C4-2B (cell line): ENCODE measurements around the gene NCK1.

Experiments used
- ZFX ChIP-seq: fragments of 450-650 bp; IDR thresholded peaks from 2 replicates; pipeline ENCODE4 v1.6.1; 2017
- TF ChIP-seq, protein P1 (sequence below): fragments of 450-650 bp; conservative IDR thresholded peaks from 2 replicates; pipeline ENCODE4 v1.5.1; 2017; ENCODE audit warnings: mild to moderate bottlenecking

DNA sequence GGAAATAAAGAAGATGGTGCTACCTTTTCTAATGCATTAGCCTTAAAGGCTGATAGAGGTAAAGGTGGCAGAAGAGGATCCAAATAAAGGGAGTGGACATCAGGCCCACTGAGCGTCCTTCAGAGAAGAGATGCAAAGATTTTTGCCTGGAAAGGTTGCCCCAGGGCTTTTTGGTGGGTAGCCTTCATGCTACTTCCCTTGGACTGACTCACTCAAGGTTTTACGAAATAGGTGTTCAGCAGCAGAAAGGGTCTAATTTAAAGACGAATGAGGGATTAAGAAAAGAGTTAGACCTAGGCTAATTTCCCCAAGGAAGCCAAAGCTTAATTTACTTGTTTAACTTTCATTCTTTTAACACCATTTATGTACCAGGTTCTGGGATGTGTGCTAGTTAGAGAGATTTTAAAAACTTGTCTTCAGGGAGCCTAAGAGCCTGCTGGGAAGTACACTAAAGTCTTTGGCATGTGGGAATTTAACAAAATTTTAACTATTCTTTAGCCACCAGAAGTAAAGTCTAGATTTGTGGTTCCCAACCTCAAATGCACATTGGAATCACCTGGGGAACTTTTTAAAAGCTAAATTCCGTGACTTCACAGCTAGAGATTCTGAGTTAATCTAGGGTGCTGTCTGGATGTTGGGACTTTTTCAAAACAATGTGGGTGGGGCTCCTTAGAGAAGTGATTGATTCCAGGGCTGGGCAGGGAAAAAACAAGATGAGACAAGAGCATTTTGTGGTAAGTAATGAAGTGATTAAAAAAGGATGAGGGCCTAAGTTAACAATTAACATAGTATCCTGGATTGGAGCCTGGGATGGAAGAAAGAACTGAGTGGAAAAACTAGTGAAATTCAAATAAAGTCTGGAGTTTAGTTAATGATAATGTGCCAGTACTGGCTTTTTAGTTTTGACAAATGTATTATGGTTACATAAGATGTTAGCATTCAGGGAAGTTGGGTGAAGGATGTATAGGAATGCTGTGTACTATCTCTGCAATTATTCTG, 99.1 kb downstream of the NCK1 start:
- TF ChIP-seq, protein P1, sequence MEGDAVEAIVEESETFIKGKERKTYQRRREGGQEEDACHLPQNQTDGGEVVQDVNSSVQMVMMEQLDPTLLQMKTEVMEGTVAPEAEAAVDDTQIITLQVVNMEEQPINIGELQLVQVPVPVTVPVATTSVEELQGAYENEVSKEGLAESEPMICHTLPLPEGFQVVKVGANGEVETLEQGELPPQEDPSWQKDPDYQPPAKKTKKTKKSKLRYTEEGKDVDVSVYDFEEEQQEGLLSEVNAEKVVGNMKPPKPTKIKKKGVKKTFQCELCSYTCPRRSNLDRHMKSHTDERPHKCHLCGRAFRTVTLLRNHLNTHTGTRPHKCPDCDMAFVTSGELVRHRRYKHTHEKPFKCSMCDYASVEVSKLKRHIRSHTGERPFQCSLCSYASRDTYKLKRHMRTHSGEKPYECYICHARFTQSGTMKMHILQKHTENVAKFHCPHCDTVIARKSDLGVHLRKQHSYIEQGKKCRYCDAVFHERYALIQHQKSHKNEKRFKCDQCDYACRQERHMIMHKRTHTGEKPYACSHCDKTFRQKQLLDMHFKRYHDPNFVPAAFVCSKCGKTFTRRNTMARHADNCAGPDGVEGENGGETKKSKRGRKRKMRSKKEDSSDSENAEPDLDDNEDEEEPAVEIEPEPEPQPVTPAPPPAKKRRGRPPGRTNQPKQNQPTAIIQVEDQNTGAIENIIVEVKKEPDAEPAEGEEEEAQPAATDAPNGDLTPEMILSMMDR: no peak
- TF ChIP-seq ZFX: no peak
